ENCODE results near the gene TMEM126A. TPM values are rescaled to one million over a fixed set of nuclear protein-coding genes. Genes with fewer than 3 reads are reported as not detected.
A peak's percentile ranks its signal among the peaks of the same experiment; 100 is the strongest.

The TMEM126A gene
- total and polyA plus RNA-seq, 2 of the 13 experiments (the other 11 are each of a cell fraction or from before 2014, with no cell fraction given) = 59.5 to 66.9 TPM

DNA sequence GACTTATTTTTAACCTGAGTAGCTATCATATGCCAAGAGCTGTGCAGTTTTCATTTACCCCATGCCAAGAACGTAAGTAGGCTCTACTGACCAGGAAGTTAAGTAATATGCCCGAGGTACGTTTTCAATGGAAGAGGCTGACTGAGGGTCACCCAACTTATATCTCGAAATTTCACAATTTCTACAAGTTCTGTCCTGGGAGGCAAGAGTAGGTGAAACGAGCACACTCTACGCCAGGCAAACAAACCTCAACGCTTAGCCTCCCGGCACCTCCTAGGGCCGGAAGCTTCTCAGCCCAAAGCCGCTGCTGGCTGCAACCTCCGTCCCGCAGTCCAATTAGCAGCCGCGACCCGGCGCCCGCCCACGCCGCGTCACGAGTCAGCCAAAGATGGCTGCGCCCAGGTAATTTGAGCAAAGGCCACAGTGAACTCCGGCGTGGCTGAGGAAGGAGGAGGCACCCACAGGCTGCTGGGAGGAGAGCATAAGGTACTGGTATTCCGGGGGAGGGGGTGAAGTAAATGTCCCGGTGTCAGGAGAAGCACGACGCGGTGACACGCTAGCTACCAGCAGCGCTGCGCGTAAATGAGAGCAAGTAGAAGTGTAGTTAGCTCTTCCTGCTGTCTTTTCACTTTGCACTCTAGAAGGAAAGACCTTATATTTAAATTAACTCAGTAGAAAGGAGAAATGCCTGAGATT, at the start of gene TMEM126A (continued):
- TF ChIP-seq, protein P1, sequence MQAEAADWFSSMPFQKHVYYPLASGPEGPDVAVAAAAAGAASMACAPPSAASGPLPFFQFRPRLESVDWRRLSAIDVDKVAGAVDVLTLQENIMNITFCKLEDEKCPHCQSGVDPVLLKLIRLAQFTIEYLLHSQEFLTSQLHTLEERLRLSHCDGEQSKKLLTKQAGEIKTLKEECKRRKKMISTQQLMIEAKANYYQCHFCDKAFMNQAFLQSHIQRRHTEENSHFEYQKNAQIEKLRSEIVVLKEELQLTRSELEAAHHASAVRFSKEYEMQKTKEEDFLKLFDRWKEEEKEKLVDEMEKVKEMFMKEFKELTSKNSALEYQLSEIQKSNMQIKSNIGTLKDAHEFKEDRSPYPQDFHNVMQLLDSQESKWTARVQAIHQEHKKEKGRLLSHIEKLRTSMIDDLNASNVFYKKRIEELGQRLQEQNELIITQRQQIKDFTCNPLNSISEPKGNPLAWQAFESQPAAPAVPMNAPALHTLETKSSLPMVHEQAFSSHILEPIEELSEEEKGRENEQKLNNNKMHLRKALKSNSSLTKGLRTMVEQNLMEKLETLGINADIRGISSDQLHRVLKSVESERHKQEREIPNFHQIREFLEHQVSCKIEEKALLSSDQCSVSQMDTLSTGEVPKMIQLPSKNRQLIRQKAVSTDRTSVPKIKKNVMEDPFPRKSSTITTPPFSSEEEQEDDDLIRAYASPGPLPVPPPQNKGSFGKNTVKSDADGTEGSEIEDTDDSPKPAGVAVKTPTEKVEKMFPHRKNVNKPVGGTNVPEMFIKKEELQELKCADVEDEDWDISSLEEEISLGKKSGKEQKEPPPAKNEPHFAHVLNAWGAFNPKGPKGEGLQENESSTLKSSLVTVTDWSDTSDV (CRISPR knock-in tag; IDR thresholded peaks at IDR 0.05) = no peak
- no peak for TF ChIP-seq XBP1 (CRISPR knock-in tag; IDR thresholded peaks at IDR 0.05)
- TF ChIP-seq, protein P2, sequence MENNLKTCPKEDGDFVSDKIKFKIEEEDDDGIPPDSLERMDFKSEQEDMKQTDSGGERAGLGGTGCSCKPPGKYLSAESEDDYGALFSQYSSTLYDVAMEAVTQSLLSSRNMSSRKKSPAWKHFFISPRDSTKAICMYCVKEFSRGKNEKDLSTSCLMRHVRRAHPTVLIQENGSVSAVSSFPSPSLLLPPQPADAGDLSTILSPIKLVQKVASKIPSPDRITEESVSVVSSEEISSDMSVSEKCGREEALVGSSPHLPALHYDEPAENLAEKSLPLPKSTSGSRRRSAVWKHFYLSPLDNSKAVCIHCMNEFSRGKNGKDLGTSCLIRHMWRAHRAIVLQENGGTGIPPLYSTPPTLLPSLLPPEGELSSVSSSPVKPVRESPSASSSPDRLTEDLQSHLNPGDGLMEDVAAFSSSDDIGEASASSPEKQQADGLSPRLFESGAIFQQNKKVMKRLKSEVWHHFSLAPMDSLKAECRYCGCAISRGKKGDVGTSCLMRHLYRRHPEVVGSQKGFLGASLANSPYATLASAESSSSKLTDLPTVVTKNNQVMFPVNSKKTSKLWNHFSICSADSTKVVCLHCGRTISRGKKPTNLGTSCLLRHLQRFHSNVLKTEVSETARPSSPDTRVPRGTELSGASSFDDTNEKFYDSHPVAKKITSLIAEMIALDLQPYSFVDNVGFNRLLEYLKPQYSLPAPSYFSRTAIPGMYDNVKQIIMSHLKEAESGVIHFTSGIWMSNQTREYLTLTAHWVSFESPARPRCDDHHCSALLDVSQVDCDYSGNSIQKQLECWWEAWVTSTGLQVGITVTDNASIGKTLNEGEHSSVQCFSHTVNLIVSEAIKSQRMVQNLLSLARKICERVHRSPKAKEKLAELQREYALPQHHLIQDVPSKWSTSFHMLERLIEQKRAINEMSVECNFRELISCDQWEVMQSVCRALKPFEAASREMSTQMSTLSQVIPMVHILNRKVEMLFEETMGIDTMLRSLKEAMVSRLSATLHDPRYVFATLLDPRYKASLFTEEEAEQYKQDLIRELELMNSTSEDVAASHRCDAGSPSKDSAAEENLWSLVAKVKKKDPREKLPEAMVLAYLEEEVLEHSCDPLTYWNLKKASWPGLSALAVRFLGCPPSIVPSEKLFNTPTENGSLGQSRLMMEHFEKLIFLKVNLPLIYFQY (CRISPR knock-in tag; IDR thresholded peaks at IDR 0.05; ENCODE audit: borderline replicate concordance) = no peak; the same call in 1 of the 2 replicates
- TF ChIP-seq MTF2 (CRISPR knock-in tag; IDR thresholded peaks at IDR 0.05; ENCODE audit: borderline replicate concordance) = no peak
- TF ChIP-seq ZBTB42 (CRISPR knock-in tag; IDR thresholded peaks at IDR 0.05) = no peak
- TF ChIP-seq, protein P3, sequence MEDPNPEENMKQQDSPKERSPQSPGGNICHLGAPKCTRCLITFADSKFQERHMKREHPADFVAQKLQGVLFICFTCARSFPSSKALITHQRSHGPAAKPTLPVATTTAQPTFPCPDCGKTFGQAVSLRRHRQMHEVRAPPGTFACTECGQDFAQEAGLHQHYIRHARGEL (CRISPR knock-in tag; IDR thresholded peaks at IDR 0.05) = no peak
- TF ChIP-seq, protein P4, sequence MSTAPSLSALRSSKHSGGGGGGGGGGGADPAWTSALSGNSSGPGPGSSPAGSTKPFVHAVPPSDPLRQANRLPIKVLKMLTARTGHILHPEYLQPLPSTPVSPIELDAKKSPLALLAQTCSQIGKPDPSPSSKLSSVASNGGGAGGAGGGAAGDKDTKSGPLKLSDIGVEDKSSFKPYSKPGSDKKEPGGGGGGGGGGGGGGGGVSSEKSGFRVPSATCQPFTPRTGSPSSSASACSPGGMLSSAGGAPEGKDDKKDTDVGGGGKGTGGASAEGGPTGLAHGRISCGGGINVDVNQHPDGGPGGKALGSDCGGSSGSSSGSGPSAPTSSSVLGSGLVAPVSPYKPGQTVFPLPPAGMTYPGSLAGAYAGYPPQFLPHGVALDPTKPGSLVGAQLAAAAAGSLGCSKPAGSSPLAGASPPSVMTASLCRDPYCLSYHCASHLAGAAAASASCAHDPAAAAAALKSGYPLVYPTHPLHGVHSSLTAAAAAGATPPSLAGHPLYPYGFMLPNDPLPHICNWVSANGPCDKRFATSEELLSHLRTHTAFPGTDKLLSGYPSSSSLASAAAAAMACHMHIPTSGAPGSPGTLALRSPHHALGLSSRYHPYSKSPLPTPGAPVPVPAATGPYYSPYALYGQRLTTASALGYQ (CRISPR knock-in tag; IDR thresholded peaks at IDR 0.05) = no peak
- 0 out of 2 replicates have a peak, but pooled peaks have one; percentile 66 for TF ChIP-seq NFKBIZ (CRISPR knock-in tag; IDR thresholded peaks at IDR 0.05)
- TF ChIP-seq YEATS2 (CRISPR knock-in tag; IDR thresholded peaks at IDR 0.05; ENCODE audit: borderline replicate concordance) = peak; percentile 80; the same call in 1 of the 2 replicates
- TF ChIP-seq, protein P5, sequence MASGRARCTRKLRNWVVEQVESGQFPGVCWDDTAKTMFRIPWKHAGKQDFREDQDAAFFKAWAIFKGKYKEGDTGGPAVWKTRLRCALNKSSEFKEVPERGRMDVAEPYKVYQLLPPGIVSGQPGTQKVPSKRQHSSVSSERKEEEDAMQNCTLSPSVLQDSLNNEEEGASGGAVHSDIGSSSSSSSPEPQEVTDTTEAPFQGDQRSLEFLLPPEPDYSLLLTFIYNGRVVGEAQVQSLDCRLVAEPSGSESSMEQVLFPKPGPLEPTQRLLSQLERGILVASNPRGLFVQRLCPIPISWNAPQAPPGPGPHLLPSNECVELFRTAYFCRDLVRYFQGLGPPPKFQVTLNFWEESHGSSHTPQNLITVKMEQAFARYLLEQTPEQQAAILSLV (CRISPR knock-in tag; IDR thresholded peaks at IDR 0.05; ENCODE audit: borderline replicate concordance) = peak; percentile 64; the same call in 1 of the 2 replicates
- no peak for TF ChIP-seq NFE2L2 (IDR thresholded peaks at IDR 0.05; ENCODE audit: low read length)
- TF ChIP-seq, protein P6, sequence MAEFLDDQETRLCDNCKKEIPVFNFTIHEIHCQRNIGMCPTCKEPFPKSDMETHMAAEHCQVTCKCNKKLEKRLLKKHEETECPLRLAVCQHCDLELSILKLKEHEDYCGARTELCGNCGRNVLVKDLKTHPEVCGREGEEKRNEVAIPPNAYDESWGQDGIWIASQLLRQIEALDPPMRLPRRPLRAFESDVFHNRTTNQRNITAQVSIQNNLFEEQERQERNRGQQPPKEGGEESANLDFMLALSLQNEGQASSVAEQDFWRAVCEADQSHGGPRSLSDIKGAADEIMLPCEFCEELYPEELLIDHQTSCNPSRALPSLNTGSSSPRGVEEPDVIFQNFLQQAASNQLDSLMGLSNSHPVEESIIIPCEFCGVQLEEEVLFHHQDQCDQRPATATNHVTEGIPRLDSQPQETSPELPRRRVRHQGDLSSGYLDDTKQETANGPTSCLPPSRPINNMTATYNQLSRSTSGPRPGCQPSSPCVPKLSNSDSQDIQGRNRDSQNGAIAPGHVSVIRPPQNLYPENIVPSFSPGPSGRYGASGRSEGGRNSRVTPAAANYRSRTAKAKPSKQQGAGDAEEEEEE (CRISPR knock-in tag; IDR thresholded peaks at IDR 0.05; ENCODE audit: borderline replicate concordance) = no peak
- TF ChIP-seq REPIN1 (CRISPR knock-in tag; IDR thresholded peaks at IDR 0.05; ENCODE audit: borderline replicate concordance, low read depth) = peak; percentile 23; the same call in 1 of the 2 replicates
- TF ChIP-seq ZNF335 (CRISPR knock-in tag; IDR thresholded peaks at IDR 0.05) = no peak
- no peak for TF ChIP-seq PHB2 (IDR thresholded peaks at IDR 0.05; ENCODE audit: partially characterized antibody)
- peak; percentile 86; the same call in 1 of the 2 replicates for TF ChIP-seq ZNF350 (CRISPR knock-in tag; IDR thresholded peaks at IDR 0.05; ENCODE audit: borderline replicate concordance, low read depth)

Data from HepG2 (cell line).